Activated effector memory CD4-positive, alpha-beta T cell treated with anti-CD3 and anti-CD28 coated beads, Interleukin-2, amount 50 U/mL, for 16 hours (primary cell): ENCODE measurements around the gene SHC2.
"Not testable (repeated sequence)": the region's sequence is repeated elsewhere in the genome, so short reads cannot be mapped to it uniquely, and the experiment has no call there.

Experiments
- DNase-seq: peaks from one replicate; pipeline ENCODE4 v3.0.0-alpha.2; 2020

SHC2 gene

DNA sequence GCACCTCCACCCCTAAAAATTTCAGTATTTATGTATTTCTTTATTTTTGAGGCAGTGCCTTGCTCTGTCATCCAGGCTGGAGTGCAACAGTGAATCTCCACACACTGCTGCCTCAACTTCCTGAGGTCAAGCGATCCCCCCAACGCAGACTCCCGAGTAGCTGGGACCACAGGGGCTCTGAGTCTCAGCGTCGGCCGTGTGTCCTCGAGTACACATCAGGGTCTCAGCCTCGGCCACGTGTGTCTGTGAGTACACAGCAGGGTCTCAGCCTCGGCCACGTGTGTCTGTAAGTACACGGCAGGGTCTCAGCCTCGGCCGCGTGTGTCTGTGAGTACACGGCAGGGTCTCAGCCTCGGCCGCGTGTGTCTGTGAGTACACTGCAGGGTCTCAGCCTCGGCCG lies 73.1 kb downstream of the SHC2 start:
- DNase-seq, result peak; percentile 34

DNA sequence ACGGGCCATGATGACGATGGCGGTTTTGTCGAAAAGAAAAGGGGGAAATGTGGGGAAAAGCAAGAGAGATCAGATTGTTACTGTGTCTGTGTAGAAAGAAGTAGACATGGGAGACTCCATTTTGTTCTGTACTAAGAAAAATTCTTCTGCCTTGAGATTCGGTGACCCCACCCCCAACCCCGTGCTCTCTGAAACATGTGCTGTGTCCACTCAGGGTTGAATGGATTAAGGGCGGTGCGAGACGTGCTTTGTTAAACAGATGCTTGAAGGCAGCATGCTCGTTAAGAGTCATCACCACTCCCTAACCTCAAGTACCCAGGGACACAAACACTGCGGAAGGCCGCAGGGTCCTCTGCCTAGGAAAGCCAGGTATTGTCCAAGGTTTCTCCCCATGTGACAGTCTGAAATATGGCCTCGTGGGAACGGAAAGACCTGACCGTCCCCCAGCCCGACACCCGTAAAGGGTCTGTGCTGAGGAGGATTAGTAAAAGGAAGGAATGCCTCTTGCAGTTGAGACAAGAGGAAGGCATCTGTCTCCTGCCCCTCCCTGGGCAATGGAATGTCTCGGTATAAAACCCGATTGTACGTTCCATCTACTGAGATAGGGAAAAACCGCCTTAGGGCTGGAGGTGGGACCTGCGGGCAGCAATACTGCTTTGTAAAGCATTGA lies 74.1 kb downstream of the SHC2 start:
- DNase-seq, result not testable (repeated sequence)

DNA sequence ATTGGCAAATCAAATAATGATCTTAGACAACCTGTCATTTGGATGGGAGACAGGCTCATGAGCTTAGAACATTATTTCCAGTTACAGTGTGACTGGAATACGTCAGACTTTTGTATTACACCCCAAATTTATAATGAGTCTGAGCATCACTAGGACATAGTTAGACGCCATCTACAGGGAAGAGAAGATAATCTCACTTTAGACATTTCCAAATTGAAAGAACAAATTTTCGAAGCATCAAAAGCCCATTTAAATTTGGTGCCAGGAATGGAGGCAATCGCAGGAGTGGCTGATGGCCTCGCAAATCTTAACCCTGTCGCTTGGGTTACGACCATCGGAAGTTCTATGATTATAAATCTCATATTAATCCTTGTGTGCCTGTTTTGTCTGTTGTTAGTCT lies 74.6 kb downstream of the SHC2 start:
- DNase-seq, result not testable (repeated sequence)

DNA sequence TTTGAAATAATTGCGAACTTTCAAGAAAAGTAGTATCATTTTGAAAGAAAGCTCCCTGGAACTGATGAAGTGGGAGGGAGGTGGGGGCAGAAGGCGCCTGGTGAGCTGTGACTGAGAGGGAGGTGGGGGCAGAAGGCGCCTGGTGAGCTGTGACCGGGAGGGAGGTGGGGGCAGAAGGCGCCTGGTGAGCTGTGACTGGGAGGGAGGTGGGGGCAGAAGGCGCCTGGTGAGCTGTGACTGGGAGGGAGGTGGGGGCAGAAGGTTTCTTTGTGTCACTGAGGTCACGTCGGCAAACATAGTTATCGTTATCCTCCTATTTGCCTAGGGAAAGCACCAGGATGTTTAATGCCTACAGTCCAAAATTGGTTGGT lies 76.0 kb downstream of the SHC2 start:
- peak; percentile 49 for DNase-seq

DNA sequence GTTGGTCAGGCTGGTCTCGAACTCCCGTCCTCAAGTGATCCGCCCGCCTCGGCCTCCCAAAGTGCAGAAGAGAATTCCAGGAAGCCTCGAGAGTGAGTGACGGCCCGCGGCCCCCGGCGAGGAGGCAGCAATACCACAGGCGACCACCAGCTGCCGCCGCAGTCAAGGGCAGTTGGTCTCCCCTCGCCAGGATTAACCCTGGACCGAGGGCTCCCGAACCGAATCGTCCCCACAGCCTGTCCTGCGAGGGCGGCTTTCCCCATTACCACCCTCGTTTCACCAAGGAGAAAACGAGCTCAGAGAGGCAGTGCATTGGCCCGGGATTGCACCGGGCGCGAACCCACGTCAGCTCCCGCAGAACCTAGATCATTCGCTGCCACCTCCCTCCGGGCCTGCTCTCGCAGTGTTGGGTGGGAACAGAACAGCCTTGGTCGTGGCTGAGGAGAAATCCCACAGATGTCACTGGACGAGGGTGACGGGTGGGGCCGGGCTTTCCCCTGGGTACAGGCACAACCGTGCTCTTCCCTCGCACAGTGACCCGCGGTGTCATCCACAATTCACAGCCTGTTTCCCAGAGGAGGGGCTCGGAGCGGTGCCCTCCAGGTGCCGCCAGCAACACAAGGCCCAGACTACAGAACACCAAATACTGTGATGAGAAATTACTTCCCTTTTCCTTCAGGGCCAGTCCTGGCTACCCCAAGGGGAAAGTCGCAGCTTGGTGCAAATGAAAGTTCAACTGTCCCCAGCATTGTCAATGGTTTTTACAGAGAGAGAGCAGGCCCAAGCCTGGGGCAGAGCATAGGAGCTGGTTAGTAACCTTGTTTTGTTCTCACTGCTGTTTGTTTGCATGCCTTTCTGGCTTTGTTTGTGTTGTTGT lies 76.7 kb downstream of the SHC2 start:
- no peak for DNase-seq

DNA sequence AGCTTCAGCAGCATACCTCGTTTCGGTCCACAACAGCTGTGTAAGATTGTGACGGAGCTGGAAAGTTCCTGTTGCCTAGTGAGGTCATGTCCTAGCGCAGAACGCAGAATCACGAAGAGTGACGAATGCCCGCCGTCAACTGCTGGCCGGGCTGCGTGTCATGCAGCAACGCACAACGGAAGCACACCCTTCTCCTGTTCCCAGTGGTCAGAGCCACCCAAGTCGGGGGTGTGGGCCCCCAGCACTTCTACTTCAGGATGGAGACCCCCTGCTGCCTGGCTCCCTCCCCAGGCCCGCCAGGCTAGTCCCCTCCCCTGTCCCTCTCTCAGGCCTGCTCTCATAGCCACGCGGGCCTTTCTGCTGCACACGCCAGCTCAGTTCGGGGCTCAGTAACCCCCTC lies 77.8 kb downstream of the SHC2 start:
- no peak for DNase-seq

DNA sequence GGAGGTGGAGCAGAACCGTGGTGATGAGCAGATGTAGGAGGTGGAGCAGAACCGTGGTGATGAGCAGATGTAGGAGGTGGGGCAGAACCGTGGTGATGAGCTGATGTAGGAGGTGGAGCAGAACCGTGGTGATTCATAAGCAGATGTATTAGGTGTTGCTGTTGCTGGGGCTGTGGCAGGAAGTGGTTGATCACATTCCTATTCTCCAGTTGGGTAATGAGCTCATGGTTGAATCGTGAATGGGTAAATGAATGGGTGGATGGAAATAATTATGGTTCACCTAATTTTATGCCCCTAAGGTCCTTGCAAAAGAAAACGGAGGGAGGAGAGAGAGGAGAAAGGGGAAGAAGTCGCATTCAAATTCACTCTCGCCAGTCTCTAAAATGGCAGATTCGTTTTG lies 78.3 kb downstream of the SHC2 start:
- DNase-seq, result peak; percentile 76

DNA sequence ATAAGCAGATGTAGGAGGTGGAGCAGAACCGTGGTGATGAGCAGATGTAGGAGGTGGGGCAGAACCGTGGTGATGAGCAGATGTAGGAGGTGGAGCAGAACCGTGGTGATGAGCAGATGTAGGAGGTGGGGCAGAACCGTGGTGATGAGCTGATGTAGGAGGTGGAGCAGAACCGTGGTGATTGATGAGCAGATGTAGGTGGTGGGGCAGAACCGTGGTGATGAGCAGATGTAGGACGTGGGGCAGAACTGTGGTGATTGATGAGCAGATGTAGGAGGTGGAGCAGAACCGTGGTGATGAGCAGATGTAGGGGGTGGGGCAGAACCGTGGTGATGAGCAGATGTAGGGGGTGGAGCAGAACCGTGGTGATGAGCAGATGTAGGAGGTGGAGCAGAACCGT lies 78.9 kb downstream of the SHC2 start:
- not testable (repeated sequence) for DNase-seq

DNA sequence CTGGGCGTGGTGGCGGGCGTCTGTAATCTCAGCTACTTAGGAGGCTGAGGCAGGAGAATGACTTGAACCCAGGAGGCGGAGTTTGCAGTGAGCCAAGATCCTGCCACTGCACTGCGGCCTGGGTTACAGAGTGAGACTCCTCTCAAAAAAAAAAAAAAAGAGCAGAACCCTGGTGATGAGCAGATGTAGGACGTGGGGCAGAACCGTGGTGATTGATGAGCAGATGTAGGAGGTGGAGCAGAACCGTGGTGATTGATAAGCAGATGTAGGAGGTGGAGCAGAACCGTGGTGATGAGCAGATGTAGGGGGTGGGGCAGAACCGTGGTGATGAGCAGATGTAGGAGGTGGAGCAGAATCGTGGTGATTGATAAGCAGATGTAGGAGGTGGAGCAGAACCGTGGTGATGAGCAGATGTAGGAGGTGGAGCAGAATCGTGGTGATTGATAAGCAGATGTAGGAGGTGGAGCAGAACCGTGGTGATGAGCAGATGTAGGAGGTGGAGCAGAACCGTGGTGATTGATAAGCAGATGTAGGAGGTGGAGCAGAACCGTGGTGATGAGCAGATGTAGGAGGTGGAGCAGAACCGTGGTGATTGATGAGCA lies 80.1 kb downstream of the SHC2 start:
- not testable (repeated sequence) for DNase-seq

DNA sequence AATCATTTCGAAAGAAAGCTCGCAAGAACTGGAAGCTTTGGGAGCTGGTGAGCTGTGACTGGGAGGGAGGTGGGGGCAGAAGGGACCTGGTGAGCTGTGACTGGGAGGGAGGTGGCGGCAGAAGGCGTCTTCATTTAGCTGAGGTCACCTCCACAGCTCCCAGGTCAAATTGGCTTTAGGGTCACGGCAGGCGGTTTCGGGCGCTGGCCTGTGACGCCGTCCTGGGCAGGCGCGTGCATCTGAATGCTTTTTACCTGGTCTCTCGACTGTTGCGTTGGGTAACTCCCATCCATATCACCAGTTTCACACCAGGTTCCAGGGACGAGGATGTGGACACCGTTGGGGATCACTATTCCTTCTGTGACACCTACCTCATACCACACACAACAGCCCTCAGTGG lies 81.0 kb downstream of the SHC2 start:
- DNase-seq, result no peak

DNA sequence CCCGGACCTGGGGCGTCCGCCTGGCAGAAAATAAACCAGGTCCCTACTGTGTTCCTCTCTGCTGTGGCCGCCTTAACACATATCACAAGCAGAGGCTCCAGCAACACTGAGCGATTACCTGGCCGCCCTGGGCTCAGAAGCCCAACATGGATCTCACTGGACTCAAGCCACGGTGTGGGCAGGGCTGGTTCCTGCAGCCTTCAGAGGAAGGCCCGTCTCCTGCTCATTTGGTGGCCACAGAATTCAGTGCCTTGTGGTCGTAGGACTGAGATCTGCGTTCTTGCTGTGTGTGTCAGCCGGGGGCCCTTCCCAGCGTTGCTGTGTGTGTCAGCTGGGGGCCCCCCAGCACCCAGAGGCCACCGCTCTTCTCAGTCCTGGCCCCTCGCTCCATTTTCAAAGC lies 82.1 kb downstream of the SHC2 start:
- DNase-seq, result no peak

DNA sequence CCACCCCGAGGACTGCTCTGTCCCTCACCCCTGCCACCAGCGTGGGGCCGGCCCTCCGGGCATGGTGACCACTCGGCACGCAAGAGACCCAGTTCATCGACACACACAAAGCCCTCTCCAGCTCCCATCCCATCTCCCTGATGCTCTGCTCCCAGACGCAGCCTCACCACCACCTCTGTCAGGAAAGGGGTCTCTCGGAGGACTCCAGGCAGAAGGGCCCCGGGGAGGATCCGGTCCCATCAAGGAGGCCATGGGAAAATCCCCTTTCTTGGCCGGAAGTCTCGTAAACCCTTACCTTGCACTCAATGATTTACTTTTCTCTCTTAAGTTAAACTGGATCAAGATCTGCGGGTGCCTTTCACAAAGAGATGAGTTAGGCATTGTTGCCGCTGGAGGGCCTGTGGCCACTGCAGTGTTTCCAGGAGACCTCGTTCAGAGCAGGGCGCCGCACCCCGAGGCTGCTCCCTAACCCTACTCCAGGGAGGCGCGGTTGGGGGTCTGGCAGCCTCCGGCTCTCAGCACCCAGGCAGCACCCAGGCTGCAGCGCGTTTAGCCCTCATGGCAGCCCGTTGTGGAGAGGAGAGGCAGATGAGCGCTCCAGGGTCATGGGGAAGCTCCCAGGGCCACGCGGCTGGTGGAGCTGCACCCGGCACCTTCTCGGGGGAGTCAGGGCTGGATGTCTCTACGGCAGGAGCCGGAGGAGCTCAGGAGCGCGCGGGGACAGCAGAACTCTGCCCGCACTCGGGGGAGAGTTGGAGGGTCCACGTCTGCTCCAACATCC lies 82.8 kb downstream of the SHC2 start:
- peak; percentile 60 for DNase-seq

DNA sequence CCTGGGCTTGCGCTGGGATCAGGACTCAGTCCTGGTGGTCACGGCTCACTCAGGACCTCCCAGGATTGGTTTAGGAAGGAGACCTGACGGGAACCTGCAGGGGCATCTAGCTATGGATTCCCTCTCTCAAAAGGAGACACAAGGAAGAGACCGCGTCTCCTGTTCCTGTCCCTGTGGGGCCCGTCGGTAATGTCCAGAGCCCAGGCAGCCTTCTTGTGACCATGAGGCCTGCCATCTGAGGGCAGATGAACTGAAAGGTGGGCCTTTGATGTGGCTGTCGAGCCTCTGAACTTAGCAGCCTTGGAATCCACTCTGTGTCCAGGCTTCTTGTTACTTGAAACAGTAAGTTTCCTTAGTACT lies 84.7 kb downstream of the SHC2 start:
- peak; percentile 25 for DNase-seq

DNA sequence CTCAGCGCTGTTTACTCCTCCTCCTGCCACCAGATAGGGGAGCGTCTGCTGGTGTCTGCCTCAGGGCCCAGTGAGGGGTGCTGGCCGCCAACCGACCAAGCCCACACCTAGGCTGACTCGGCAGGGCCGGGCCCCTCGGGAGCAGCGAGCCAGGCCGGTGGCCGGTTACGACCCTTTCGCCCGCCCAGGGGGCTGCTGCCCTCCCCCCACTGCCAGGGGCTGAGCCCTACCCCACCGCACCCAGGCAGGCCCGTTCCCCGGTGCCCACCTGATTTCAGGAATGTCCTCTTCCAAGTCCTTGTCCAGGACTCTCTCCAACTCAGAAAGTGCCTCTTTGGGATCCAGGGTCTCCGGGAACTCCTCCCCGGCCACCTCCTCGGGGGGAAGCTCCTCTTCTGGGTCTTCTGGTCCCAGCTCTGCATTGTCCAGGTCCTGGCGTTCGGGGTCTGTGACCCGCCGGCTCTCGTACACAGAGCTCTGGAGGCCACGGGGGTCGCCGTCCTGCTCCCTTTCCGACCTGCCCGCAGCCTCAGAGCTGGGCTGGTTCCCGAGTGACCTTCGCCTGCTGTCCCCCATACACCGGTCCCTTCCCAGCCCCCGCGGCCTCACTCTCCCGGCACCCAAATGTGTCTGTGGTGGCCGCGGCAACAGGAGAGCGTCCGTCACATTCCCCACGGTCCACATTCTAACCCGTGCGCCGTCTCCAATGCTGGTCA lies 85.3 kb downstream of the SHC2 start:
- peak; percentile 47 for DNase-seq

DNA sequence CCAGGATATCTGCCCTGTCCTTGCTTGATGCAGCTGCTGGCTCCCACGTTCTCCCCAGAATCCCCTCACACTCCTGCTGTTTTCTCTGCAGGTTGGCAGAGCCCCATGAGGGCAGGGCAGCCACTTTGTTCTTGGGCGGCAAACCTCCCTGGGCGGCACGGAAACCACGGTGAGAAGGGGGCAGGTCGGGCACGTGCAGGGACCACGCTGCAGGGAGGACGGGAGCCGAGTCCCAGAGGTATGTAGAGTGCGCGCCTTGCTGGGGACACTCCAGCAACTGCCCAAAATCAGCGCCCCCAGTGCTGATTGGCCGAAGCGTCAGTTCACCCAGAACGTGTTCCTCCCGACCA lies 86.0 kb downstream of the SHC2 start:
- DNase-seq, result peak; percentile 13

DNA sequence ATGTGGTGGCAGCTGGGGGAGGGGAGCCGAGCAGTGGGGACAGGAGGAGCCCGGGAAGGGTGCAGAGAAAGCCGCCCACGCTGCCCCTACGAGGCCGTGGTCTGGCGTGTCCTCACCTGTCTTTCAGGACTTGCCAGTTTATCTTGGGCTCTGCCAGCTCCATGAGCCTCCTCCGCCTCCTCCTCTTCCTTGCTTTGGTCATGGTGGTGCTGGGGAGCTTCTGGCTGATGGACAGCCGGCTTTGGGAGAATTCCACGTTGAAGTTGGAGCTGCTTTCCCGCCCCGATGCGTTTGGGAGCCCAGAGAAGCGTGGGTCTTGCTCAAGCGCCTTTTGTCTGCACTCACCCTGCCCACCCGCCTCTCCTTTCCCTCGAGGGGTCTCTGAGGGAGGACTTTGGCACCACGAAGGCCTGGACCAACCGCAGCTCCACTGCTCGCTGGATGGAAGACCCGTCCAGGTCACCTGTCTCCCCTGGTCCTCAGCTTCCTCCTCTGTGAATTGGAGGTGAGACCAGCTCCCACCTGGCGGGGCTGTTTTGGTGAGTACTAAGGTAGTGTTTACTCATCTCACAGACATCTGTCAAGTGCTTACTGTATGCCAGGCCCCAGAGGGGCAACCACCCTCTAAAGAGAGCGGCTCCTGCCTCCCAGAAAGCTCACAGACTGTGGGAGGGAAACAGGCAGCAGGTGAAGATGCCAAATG lies 86.5 kb downstream of the SHC2 start:
- DNase-seq, result peak; percentile 50

DNA sequence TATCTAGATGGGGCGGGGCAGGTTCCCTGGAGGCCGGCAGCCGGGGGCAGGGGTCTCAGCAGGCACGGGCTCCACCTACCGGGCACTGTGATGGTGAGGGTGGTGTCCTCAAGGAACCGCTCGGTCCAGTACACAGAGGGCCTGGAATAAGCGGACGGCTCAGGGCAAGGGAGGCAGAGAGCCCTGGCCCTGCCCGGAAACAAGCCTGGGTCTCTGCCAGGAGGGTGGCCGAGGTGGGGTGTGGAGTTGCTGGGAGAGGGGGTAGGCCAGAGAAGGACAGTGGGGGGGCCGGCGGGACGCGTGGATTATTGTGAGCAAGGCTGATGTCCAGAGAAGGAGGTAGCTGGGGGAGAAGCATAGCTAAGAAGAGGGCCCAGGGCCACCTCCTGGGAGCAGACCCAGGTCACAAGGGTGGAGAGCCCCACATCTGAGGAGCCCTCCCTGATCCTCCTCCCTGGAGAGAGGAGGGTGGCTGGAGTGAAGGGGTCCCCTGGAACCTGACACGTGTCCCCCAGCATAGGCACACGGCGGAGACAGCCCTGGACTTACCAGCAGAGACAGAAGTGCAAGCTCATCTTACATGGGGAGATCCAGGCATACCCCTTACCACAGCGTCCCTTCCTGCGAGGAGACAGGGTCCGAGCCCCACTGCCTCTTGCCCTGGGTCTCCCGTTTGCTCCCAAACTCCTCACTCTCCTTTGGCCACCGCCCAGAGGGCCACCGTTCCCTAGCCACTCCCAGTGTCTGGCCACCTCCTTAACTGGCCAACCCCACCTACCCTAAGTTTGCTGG lies 87.2 kb downstream of the SHC2 start:
- peak; percentile 56 for DNase-seq

DNA sequence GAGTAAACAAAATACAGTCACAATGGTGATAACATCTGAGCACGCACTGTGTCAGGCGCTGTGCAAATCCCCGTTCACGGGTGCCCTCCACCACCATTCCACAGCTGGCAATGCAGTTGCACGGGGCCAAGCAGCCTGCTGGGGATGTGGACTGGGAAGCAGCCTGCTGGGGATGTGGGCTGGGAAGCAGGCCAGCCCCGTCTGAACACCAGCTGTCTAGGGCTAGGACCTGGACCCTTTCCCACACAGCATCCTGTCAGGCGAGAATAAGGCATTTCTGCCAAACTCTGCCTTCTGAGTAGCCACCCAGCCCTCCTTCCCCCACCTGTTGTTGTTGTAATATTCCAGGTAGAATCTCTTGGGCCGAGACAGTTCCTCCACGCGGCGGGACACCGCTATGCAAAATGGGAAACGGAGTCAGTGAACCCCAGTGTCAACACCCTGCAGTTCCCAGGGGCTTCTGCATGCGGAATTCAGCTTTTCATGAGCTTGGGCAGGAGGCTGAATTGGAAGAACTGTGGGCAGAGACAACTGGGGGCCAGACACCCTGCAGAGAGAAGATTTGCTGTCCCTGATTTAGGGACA lies 88.4 kb downstream of the SHC2 start:
- DNase-seq, result peak; percentile 24

DNA sequence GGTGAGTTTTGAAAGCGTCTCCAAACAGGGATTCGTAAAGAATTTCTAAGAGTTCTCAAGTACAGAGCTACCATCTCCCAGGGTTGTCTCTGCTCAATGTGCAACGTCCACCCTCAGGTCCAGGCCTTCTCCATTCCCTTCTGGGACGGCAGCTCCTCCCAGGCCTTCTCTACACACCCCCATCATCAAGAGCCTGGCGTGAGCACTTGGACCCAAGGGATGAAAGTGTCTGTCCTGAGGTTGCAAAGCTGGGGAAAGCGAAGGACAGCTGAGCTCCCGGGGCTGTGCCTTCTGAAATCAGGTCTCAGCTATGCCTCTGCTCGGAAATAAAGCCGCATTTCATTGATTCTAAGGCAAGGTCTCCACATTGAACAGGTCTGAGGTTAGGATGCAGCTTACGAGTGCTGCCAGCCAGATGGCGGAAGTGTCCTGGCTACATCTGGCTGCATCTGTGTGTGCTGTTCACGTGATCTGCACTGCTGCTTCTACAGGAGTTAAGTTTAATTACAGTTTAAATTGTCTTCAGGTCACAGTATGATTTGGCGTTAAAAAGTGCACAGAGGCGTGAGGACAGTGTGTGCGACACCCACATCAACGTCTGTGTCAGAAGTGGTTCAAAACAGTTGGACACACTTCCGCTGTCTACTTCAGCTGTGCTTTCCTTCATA lies 89.2 kb downstream of the SHC2 start:
- DNase-seq, result peak; percentile 21

DNA sequence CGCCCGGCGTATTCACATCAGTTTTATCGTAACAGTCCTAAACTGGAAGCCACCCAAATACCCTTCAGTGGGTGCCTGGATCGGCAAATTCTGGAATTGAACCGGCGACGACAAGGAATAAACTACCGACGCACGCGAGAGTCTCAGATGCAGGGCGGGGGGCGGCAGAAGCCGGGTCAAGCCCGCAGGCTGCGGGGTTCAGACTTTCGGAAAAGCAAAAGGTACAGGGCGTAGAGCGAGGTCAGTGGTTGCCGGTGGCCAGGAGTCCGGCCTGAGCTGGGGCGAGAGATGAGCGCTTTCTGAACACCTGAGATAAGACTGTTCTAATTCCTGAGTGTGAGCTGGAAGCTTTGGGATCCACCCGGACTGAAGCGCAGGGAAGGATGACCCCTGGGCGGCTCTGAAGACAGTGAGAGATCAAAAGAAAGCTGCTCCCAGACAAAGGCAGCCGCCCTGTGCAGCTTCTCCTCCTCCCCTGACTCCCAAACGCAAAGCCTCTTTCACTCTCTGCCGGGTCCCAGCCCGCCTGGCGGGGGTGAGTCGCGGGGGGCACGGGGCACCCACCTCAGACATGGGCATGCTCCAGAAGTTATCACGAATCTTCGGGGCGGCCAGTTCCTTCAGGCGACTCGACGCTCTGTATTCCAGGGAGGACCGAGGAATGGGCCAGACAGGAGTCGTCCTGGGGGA lies 90.0 kb downstream of the SHC2 start:
- peak; percentile 46 for DNase-seq
